Adrenal gland (tissue), 5 donors: ENCODE results near the gene RXRB.

Experiments
- POLR2A ChIP-seq, 2 donors: fragments of 450-650 bp; IDR thresholded peaks; one replicate each; pipeline ENCODE4 v1.6.1; 2017; ENCODE audit warnings: antibody characterized with exemption in 2 of 2, mild to moderate bottlenecking in 2 of 2, moderate library complexity in 1 of 2
- TF ChIP-seq, protein P1 (sequence below), 6 experiments: fragments of 450-650 bp in 4 of 6; fragments of 200-600 bp in 2 of 6; sonication (generic) in 1 of 6; IDR thresholded peaks; 1 replicate in 5 of 6; 2 replicates in 1 of 6; pipeline versions ENCODE4 v1.5.1 to v1.8.0; 2016 to 2021; ENCODE audit warnings: antibody characterized with exemption in 6 of 6, mild to moderate bottlenecking in 2 of 6, moderate library complexity in 1 of 6
- donor health status: DM: no; HTN: no; CAD: no.

DNA sequence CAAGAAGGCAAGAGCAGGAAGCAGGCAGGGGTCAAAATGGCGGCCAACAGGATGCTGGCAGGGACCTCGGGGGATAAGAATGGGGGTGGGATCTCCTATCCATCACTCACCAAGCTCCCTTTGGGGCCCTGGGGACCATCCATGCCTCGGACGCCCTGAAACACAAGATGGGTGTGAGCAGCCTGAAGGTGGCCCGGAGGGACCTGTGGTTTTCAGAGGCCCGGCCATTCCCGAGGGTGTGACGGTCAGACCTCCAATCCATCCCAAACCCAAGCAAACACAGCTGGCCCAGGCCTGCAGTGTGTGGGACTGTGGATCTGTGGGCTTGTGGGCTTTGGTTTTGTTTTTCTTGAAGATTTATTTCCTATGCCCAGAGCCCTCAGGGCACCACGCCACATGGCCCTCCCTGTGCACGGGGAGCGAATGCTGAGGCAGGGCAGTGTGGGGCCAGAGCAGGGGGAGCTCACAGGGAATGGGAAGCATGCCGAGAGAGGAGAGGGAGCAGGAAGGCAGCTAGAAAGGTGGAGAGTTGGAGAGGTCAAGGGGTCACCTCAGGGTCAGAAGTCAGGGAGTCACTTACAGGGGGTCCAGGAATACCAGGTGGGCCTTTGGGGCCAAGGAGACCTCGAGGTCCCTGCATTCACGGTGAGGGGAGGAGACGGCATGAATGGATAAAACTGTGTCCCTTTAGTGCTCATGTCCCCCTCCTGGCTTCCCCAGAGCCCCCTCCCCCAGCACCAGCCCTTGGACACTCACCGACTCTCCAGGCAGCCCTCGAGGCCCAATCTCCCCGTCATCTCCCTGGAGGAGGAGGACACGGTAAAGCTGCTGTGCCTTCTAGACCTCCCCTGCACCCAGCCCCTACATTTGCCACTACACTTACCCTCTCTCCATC lies 22.7 kb downstream of the RXRB start:
- TF ChIP-seq, protein P1, sequence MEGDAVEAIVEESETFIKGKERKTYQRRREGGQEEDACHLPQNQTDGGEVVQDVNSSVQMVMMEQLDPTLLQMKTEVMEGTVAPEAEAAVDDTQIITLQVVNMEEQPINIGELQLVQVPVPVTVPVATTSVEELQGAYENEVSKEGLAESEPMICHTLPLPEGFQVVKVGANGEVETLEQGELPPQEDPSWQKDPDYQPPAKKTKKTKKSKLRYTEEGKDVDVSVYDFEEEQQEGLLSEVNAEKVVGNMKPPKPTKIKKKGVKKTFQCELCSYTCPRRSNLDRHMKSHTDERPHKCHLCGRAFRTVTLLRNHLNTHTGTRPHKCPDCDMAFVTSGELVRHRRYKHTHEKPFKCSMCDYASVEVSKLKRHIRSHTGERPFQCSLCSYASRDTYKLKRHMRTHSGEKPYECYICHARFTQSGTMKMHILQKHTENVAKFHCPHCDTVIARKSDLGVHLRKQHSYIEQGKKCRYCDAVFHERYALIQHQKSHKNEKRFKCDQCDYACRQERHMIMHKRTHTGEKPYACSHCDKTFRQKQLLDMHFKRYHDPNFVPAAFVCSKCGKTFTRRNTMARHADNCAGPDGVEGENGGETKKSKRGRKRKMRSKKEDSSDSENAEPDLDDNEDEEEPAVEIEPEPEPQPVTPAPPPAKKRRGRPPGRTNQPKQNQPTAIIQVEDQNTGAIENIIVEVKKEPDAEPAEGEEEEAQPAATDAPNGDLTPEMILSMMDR (IDR thresholded peaks at IDR 0.05), result no peak
- TF ChIP-seq POLR2A (IDR thresholded peaks at IDR 0.05), result no peak
